Middle frontal gyrus (tissue), 1 donor: Measurements from ENCODE around the gene MICA.
"Not testable (repeated sequence)": the region's sequence is repeated elsewhere in the genome, so short reads cannot be mapped to it uniquely, and the experiment has no call there.

Experiments used
- DNase-seq: peaks from one replicate; pipeline ENCODE4 v3.0.0-alpha.2; 2015; ENCODE audit warnings: low spot score; ENCODE audit errors: extremely low spot score

MICA gene

GRCh38 chr6:31381666-31382065 is 21.7 kb upstream of the MICA start:
- no peak for DNase-seq

- no peak for DNase-seq
Observed at GRCh38 chr6:31383149-31383548, 20.2 kb upstream of the MICA start.

- DNase-seq, result no peak
Observed at GRCh38 chr6:31385041-31385440, 18.4 kb upstream of the MICA start.

- DNase-seq, result no peak
Observed at GRCh38 chr6:31386099-31386498, 17.3 kb upstream of the MICA start.

- DNase-seq, result no peak
Observed at GRCh38 chr6:31386977-31387376, 16.4 kb upstream of the MICA start.

GRCh38 chr6:31388916-31389801 is 14.2 kb upstream of the MICA start:
- DNase-seq, result not testable (repeated sequence)

GRCh38 chr6:31389802-31390132 is 13.6 kb upstream of the MICA start:
- not testable (repeated sequence) for DNase-seq

- DNase-seq, result no peak
Observed at GRCh38 chr6:31393932-31394331, 9.5 kb upstream of the MICA start.

GRCh38 chr6:31394381-31394780 is 9.0 kb upstream of the MICA start:
- no peak for DNase-seq

GRCh38 chr6:31395832-31396231 is 7.6 kb upstream of the MICA start:
- DNase-seq, result no peak

- peak; percentile 66 for DNase-seq
Observed at GRCh38 chr6:31396422-31397152, 6.8 kb upstream of the MICA start.

- not testable (repeated sequence) for DNase-seq
Observed at GRCh38 chr6:31397153-31397499, 6.3 kb upstream of the MICA start.

GRCh38 chr6:31397901-31398525 is 5.4 kb upstream of the MICA start:
- DNase-seq, result no peak

GRCh38 chr6:31399589-31400466 is 3.6 kb upstream of the MICA start:
- peak; percentile 57 for DNase-seq

GRCh38 chr6:31400467-31401289 is 2.7 kb upstream of the MICA start:
- DNase-seq, result no peak

- DNase-seq, result no peak
Observed at GRCh38 chr6:31401403-31401802, 2.0 kb upstream of the MICA start.

GRCh38 chr6:31402324-31403282 is 792 bp upstream of the MICA start:
- no peak for DNase-seq

GRCh38 chr6:31404061-31404364 is 618 bp downstream of the MICA start:
- not testable (repeated sequence) for DNase-seq

- DNase-seq, result no peak
Observed at GRCh38 chr6:31405996-31406395, 2.6 kb downstream of the MICA start.

- DNase-seq, result no peak
Observed at GRCh38 chr6:31407699-31408098, 4.3 kb downstream of the MICA start.
